Right atrium auricular region (tissue), 2 donors: ENCODE measurements around the gene RBM48. TPM values are rescaled to one million over a fixed set of nuclear protein-coding genes. Genes with fewer than 3 reads are reported as not detected.
"Not testable (repeated sequence)": the region's sequence is repeated elsewhere in the genome, so short reads cannot be mapped to it uniquely, and the experiment has no call there.

Experiments used
- DNase-seq: peaks from one replicate; pipeline ENCODE4 v3.0.0-alpha.2; 2019; ENCODE audit warnings: low spot score
- H3K27ac ChIP-seq, 2 donors: fragments of 200-600 bp; sonication (generic); 1 replicate in 1 of 2; 2 replicates in 1 of 2; pipeline ENCODE4 v1.5.1; 2016 to 2019
- H3K27me3 ChIP-seq, 2 donors: fragments of 200-600 bp; sonication (generic); one replicate each; pipeline versions ENCODE4 v1.5.1 to v1.6.0; 2017 to 2019
- H3K36me3 ChIP-seq: fragments of 200-600 bp; sonication (generic); one replicate; pipeline ENCODE4 v1.5.1; 2016
- H3K4me1 ChIP-seq, 2 donors: fragments of 200-600 bp; sonication (generic); one replicate each; pipeline versions ENCODE4 v1.5.1 to v1.6.0; 2017 to 2019
- H3K4me3 ChIP-seq, 2 donors: fragments of 200-600 bp; sonication (generic); 1 replicate in 1 of 2; 2 replicates in 1 of 2; pipeline ENCODE4 v1.5.1; 2017 to 2019; ENCODE audit warnings: mild to moderate bottlenecking in 1 of 2, moderate library complexity in 1 of 2
- H3K9me3 ChIP-seq, 2 donors: fragments of 200-600 bp; sonication (generic); one replicate each; pipeline ENCODE4 v1.5.1; 2019
- CTCF ChIP-seq, 2 donors: fragments of 200-600 bp; sonication (generic); IDR thresholded peaks; one replicate each; pipeline ENCODE4 v1.5.1; 2019; ENCODE audit warnings: antibody characterized with exemption in 2 of 2
- total RNA-seq, 2 donors: library from RNA; depleted of rRNA; stranded (reverse); fragments of >200 nt; gene quantifications; one replicate each; pipeline ENCODE4 v1.1.0, GENCODE V29; 2016

RBM48 gene
- total RNA-seq, 2 donors from 2014 or later: 7.3 to 8.9 TPM

DNA sequence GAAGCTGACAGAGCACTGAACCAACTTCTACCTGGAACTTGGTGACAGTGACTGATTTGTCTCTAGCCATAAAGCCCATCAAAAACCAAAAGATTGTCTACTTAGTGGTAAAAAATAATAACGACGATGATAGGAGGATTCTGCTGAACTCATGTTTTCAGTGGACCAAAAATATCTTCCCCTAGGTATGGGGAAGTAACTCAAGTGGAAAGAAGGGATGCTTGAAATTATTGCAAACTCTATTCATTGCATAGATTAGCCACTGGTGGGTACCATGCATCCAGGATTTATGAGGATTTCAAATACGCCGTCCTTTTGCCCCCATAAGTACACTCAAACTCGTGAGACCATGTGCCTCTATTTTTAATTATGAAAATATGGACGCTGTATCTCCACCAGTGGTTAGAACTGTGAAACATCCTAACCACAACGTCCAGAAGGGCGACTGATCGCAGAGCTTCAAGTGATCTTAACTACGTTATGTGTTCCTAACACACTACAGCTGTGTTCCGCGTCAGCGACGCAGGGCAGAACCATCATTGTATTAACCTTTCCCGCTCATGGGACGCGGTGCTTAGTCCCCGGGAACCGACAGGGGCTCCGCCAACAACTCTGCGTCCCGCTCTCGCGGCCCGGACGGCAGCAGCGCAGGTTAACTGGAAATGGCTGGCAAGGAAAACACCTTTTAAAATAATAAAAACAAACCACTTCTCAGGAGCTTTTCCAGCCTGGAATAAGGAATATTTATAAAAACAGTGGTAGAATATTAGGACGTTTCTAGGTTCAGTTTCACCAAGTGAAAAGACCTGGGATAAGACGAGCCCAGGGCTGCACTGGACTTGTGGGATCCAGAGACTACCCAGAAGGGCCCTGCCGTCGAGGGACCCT, 1.1 kb upstream of the RBM48 start:
- DNase-seq: peak; percentile 60
- Histone ChIP-seq H3K36me3 (peaks cover 9% of the 10 kb centered on the region), H3K4me1 (peaks cover 0 to 20% of the 10 kb centered on the region in 2 donors), H3K4me3 (peak overlapping the region; percentile 91 to 95), H3K9me3 (no peaks in the 10 kb centered on the region), H3K27ac (peak overlapping the region; percentile 86 to 94), H3K27me3 (no peaks in the 10 kb centered on the region)
- no peak for TF ChIP-seq CTCF (IDR thresholded peaks at IDR 0.05)

- peak overlapping the region; percentile 91 to 95 for H3K4me3 ChIP-seq
- peaks cover 22% of the 10 kb centered on the region for H3K36me3 ChIP-seq
- no peaks in the 10 kb centered on the region for H3K27me3 ChIP-seq
- peaks cover 0 to 20% of the 10 kb centered on the region in 2 donors for H3K4me1 ChIP-seq
- H3K27ac ChIP-seq: peak overlapping the region; percentile 80 to 94
- TF ChIP-seq CTCF (IDR thresholded peaks at IDR 0.05): no peak
- H3K9me3 ChIP-seq: no peaks in the 10 kb centered on the region
- no peak for DNase-seq
These were observed 316 bp downstream of the RBM48 start for GRCh38 chr7:92528958-92529264.

DNA sequence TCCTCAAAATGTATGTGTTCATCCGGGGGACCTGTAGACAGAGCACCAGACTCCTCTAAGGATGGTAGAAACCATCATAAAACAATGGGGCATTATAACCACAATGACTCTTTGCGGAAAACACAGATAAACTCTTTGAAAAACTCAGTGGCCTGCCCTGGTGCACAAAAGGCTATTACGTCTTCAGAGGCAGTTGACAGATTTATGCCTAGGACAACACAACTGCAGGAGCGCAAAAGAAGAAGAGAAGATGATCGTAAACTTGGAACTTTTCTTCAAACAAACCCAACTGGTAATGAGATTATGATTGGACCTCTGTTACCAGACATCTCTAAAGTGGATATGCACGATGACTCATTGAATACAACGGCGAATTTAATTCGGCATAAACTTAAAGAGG, 6.0 kb downstream of the RBM48 start:
- Histone ChIP-seq H3K36me3 (peaks cover 65% of the 10 kb centered on the region), H3K4me1 (peaks cover 0 to 3% of the 10 kb centered on the region in 2 donors), H3K27me3 (no peaks in the 10 kb centered on the region), H3K9me3 (no peaks in the 10 kb centered on the region), H3K4me3 (no peak overlapping the region), H3K27ac (no peak overlapping the region)
- DNase-seq: no peak
- TF ChIP-seq CTCF (IDR thresholded peaks at IDR 0.05): no peak

- not testable (repeated sequence) for H3K9me3 ChIP-seq, H3K27ac ChIP-seq, H3K4me1 ChIP-seq, DNase-seq, H3K4me3 ChIP-seq, H3K27me3 ChIP-seq, H3K36me3 ChIP-seq
These were observed 14.9 kb downstream of the RBM48 start for GRCh38 chr7:92543542-92543941.

- not testable (repeated sequence) for DNase-seq, H3K36me3 ChIP-seq, H3K27ac ChIP-seq, H3K4me3 ChIP-seq, H3K27me3 ChIP-seq, H3K4me1 ChIP-seq, H3K9me3 ChIP-seq
These were observed 16.5 kb downstream of the RBM48 start for GRCh38 chr7:92545116-92545515.

DNA sequence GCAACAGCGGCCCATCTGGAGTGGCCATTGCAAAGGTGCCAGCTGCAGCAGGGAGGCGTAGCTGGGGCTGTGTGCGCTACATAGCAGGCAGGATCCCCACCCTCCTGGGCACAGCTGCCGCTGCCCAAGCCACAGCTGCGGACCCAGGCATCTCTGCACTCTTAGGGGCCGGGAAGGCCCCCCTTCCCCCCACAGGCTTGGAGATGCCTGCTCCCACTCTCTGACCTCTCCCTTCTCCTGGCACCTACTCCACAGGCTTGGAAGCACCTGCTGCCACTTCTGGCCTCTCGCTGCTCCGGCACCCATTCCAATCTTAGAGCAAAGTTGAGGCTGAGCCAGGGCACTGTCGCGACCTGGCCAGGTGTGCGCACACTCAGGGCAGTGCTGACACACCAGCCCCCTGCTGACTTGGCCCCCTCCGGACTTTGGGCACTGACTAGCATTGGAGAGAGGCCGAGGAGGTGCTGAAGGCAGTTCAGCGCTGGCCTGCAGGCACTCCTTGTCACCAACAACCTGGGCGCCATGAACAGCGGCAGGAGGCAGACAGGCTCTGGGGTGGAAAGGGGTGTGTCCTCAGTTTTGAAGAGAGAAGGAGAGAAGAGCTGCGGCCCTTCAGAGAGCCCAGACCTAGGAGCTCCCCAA, 18.4 kb downstream of the RBM48 start:
- Histone ChIP-seq H3K36me3 (no peaks in the 10 kb centered on the region), H3K27me3 (no peaks in the 10 kb centered on the region), H3K27ac (no peak overlapping the region), H3K4me3 (no peak overlapping the region), H3K4me1 (peaks cover 0 to 5% of the 10 kb centered on the region in 2 donors), H3K9me3 (no peaks in the 10 kb centered on the region)
- no peak for DNase-seq
- no peak for TF ChIP-seq CTCF (IDR thresholded peaks at IDR 0.05)
